T-helper 9 cell (primary cell): ENCODE measurements around the gene CD86.
"Not testable (repeated sequence)": the region's sequence is repeated elsewhere in the genome, so short reads cannot be mapped to it uniquely, and the experiment has no call there.

Experiments
- DNase-seq: peaks from one replicate; pipeline ENCODE4 v3.0.0-alpha.2; 2020
- total RNA-seq, 2 donors: gene quantifications; one replicate each; lab custom pipeline; 2026; lab: John Stamatoyannopoulos, UW

Gene CD86, protein sequence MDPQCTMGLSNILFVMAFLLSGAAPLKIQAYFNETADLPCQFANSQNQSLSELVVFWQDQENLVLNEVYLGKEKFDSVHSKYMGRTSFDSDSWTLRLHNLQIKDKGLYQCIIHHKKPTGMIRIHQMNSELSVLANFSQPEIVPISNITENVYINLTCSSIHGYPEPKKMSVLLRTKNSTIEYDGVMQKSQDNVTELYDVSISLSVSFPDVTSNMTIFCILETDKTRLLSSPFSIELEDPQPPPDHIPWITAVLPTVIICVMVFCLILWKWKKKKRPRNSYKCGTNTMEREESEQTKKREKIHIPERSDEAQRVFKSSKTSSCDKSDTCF
- total RNA-seq = 0 to 0.24 reads per million in 2 donors

DNA sequence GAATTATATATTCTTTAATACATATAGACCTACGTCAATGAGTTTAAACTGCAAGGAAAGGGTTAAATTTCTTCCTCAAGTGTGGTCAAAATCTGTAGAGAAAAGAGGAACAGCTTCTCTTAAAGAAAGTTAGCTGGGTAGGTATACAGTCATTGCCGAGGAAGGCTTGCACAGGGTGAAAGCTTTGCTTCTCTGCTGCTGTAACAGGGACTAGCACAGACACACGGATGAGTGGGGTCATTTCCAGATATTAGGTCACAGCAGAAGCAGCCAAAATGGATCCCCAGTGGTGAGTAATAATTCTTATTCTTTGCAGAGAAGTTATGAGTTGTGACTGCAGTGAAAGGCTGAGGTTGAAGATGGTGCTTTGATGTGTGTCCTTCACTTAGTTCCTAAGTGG, at the start of gene CD86:
CD86 (plus strand) TSS at position 148 of the 400 bp plus-strand sequence; CDS start at position 276, 128 bp downstream.
- no peak for DNase-seq

DNA sequence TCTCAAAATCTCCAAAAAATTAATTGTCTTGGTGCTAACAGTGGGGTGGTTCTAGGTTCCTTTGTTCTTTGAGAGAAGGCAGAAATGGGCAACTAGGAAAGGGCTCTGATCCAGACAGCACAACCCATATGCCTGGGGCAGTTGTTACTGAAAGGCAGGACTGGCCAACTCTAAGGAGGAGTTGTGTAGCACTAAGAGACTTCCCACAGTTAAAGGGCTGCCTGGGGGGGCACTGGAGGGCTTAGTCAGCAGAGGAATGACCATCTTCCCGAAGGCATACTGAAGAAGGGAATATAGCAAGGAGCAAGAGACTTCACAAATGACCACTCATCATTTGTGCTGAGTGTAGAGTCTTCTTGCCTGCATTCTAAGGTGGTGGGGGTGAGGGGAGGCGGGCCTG, 48.9 kb upstream of the CD86 start:
- no peak for DNase-seq

DNA sequence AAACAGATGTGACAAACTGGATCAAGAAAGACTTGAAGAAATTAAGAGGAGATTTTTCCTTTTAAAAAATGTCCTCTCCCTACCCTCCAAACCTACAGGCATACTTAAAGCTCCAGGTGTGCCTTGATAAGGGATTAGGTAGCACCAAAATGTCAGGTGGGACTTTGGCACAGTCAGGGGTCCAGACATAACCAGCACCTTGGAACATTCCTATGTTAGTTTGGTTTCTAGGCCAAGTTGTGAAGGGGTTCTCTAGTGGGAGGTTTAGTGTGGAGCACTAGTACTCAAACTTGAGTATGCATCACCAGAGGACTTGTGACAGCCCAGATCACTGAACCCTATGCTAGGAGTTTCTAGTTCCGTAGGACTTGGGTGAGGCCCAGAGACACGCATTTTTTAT, 47.0 kb upstream of the CD86 start:
- no peak for DNase-seq

DNA sequence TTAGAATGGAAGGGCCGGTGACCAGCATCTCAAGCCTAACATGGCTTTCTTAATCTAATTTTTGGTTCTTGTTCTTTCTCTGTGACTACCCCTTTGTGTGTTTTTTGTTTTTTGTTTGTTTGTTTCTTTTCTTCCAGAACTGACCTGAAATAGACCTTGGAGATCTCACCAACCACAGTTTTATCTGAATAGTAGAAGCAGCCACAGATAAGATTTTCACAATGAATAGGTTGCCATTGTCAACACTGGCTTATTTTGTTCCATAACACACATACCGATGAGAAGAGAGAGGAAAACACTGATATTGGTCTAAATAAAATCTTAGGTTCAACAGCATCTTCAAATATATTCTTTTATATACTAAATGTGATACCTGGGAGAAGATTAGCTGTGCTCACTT, 44.7 kb upstream of the CD86 start:
- DNase-seq = no peak

DNA sequence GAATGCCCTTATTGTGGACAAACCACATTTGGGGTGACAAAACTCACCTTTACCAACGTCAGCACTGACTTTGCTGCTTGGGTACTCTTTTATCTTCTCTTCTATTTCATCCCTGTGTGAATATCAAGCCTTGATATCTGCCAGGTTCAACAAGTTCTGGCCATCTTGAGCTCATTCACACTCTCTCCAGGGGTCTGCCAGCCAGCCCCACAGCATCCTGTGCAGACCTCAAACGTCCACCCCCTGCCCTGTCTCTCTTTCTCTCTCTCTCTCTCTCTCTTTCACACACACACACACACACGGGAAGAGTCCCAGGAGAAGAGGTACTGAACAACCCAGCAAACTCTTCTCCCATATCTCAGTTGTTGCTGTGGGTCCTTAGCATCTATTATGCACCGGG, 43.8 kb upstream of the CD86 start:
- no peak for DNase-seq

DNA sequence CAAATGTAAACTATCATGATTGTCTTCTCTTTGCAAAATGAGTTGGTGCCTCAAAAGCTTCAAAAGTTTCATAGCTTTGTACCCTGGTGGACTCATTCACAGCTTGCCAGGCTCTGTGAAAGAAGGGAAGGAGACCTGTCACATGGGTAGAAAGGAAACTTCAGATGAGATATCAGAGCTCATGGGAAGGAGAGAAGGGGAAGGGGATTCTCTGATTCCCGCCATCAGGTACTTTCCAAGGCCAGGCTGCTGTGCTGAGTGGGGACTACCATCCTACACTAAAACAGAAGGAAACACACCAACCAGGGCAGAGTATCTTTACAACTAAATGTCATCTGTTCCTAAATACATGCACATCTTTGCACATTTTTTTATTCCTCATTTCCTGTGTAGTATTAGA, 42.3 kb upstream of the CD86 start:
- DNase-seq = no peak

DNA sequence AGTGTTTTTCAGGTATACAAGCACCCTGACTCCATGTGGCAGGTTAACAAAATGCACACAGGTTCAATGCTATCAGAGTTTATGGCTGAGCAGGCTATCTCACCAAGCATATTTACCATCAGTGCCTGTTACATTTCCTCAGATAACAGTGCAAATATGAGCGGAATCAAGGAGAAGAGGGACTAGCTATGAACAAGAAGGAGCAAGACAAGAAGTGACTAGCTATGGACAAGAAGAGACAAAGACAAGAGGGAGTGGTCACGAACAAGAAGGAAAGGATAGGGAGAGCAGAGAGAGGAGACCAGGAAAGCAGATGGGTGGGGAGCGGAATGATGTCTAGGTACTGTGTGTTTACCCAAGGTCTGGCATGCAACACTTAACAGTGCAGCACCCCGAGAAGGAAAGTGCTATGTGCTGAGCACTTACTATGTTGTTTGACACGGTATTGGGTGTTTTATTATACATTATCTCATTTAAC, 41.7 kb upstream of the CD86 start:
- DNase-seq = no peak

DNA sequence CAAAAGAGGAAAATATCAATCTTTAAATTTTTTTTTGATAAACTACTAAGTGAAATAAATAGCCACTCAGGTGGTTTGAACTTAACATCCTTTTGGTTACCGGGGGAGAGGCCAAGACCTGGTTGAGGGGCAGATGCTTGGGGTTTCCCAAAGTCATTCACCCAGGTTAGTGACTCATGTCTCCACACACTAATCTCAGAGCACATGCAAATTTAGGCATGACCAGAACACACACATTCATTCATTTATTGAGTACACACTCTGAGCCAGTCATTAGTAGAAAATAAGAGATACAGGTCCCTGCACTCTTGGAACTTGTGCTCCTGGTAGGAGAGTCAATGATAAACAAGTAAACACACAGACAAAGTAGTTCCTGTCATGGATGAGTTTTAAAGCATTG, 40.4 kb upstream of the CD86 start:
- no peak for DNase-seq

DNA sequence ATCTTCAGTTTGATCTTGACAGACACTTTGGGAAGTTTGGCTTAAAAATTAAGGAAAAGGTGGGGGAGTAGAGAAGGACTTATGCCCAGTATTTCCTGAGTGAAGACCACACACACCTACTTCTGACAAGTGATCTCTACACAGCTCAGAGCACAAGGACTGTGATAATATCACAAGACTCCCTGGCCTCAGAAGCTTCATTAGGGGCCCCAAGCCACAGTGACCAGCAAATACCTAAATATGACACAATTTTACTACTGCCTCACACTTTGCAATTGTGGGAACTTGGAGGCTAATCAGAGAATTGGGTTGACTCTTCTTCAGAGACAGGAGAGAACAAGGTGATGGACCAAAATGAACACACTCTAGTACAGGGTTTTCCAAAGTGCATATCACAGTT, 35.7 kb upstream of the CD86 start:
- DNase-seq = no peak

DNA sequence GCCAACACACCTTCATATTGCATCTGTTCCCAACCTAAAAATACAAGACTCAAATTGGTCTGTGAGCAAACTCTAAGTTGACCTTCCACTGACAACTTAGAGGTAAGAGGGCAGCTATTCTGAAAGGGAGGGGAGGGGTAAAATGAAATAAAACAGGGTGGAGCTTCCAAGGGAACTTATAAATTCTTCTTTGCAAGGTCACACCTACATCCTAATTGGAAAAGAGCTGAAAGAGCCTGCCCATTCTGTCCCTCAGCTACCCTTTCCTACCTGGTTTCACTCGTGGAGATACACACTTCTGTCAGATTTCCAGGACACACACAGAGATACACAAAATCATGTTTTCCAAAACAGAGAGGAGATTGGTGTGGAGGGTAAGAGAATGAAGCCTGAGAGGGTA, 34.1 kb upstream of the CD86 start:
- no peak for DNase-seq

DNA sequence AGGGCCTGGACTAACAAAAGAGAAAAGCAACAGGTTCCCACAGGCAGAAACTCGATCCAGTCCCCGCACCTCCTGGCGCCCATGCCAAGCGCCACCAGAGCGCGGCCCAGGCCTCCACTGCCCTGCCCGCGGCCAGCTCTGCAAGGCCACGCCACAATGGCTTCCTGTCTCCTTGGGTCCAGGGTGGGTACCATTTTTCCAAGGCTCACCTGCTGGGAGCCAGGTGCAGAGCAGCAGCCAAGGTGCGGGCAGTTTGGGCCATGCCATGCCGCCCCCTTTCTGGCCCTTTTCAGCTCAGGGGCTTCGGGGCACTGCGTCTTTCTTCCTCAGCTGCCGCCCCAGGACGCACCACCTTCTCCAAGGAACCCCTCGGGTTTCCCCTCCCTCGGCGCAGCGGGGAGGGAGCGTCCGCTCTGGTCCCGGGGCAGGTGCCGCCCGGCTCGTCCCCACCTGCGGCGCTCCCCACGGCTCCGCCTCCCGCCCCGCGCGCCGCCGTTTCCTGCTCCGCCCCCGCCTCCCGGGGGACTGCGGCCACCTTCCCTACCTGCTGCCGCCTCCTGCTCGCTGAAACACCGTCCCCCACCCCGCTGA, 33.3 kb upstream of the CD86 start, which contains the start of gene ILDR1:
ILDR1 (minus strand) TSS at position 437 of the 591 bp plus-strand sequence; CDS start at position 267, 170 bp downstream.
- no peak for DNase-seq

DNA sequence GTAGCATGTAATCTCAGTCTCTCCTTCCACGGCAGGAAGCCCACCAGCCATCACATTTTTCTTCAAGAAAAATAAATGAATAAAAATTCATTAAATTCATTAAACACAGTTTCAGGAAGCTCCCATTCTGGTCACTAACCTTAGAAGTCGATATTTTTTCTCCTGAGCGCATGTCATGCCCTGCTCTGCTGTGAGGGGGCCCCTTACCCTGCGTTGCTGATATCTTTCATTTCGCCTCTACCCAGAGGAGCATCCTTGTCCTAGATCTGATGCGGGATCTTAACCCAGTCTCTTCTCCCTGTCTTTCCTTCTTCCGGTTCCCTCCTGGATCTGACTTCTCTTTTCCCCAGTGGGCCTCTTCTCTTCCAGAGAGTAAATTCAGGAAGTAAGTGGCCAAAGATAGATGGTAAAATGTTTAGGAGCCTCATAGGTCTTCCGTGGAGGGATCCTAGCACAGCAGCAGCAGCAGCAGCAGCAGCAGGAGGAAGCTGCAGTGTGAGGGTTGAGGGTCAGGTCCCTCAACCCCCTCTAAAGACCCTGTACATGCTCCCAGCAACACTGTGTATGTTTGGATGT, 31.7 kb upstream of the CD86 start:
- no peak for DNase-seq

DNA sequence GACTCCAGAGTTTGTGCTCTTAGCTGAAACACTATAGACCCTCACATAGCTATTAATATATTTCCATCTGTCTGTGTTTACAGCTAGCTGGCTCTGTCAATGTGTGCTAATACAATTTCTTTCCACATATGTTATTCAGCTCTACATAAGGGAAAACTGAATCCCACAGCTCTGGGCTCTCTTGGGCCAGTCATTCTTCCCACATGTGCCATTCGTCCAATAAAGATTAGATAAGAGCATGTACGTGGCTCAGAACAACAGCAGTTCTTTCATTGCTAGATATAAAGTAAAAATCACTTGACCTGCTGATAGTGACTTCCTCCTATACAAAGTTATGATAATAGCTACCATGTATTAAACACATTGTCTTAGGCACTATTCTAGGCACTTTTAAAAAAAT, 30.4 kb upstream of the CD86 start:
- DNase-seq = no peak

DNA sequence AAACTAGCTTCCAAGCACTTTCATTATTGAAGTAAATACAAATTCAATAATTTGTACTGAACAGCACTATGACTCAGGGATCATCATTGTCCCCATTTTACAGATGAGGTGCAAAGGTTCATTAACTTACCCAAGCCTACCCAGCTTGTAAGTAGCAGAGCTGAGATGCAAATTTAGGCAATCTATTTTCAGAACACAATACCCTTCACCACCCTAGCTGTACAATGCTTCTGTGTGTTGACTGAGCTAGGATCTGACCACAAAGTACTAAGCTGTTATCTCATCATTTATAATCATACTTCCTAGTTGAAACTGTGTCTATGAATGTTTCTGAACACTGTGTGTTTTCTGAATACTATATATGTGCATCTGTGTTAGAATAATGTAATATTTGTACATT, 29.9 kb upstream of the CD86 start:
- DNase-seq = no peak

DNA sequence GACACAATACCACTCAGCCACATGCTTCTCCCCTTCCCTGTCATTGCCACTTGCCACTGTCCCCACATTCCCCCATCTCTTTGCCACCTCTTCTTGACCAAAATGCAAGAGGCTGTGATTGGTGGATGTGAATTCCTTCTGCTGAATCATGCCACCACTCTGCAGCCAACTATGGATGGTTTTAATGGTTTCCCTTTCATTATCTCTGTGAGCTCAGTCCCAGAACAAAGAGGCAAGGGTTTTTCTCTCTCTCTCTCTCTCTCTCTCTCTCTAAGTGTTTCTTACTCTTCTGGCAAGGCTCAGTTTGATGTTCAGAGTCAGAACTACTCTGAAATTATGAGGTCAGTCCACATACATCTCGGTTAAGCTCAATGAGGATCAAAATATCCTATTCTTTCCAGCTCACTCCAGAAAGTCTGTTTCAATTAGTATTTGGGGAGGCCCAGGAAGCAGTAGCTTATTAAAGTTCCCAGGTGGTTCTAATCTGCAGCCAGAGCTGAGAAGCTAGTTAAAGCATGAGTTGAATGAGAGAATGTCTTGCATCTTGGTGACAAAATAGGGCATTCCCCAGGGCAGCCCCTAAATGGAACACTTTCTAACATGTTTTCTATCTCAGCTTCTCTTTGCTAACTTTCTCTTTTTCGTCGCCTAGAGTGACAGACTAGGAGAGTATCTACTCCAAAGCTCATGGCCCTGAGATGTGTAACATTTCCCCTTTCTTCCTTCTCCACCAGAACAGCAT, 24.6 kb upstream of the CD86 start:
- DNase-seq = no peak

DNA sequence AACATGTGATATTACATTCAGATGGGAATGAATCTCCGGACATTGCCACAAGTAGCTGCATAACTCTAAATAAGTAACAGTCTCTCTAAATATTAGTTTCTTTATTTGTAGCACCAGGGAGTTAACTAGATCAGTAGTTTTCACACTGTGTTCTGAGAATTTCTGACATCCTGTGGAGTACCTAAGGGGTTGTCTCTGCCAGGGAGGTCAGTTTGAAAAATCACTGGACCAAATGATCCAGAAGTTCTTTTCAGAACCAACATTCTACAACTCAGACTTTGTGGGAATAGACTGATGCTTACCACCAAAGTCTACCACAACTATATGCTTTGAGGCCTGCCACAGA, 24.1 kb upstream of the CD86 start:
- DNase-seq = no peak

DNA sequence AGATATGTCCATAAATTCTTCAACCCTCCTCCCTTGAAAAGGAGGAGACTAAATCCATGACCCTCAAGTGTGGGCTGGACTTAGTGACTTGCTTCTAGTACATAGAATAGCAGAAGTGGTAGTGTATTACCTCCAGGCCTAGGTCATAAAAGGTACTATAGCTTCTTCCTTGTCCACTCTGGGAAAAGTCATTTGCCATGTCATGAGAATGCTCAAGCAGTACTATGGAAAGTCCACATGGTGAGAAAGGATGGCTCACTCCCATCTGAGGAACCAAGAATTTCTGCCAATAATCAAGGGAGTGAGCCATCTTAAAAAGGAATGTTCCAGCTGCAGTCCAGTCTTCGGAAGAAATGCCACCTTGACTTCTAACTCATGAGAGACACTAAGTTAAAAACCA, 22.6 kb upstream of the CD86 start:
- DNase-seq = no peak

DNA sequence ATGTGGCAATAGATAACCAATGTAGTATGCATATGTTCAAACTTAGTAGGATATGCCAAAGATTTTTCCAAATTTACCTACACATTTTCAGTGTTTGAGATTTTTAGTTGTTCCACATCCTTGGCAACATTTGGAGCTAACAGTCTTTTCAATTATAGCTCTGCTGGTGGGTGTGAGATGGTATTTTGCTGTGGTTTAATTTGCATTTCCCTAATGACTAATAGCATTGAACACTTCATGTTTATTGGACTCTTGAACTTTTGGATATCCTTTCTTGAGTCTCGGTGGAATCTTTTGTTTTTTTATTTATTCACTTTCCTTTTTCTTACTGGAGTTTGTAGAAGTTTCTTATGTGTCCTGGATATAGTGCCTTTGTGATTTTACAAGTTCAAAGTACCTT, 22.1 kb upstream of the CD86 start:
- no peak for DNase-seq

DNA sequence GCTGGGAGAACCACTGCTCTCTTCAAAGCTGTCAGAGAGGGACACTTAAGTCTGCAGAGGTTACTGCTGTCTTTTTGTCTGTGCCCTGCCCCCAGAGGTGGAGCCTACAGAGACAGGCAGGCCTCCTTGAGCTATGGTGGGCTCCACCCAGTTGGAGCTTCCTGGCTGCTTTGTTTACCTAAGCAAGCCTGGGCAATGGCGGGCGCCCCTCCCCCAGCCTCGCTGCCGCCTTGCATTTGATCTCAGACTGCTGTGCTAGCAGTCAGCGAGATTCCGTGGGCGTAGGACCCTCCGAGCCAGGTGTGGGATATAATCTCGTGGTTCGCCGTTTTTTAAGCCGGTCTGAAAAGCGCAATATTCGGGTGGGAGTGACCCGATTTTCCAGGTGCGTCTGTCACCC, 7.9 kb upstream of the CD86 start:
- not testable (repeated sequence) for DNase-seq

DNA sequence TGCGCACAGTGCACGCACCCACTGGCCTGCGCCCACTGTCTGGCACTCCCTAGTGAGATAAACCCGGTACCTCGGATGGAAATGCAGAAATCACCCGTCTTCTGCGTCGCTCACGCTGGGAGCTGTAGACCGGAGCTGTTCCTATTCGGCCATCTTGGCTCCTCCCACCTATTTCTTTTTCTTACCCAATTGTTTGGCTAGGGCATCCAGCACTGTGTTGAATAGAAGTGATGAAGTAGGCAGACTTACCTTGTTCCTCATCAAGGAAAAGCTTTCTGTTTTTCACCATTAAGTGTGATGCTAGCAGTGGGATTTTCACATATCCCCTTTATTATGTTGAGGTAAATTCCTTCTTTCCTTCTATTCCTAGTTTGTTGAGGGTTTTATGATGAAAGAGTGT, 7.4 kb upstream of the CD86 start:
- not testable (repeated sequence) for DNase-seq

DNA sequence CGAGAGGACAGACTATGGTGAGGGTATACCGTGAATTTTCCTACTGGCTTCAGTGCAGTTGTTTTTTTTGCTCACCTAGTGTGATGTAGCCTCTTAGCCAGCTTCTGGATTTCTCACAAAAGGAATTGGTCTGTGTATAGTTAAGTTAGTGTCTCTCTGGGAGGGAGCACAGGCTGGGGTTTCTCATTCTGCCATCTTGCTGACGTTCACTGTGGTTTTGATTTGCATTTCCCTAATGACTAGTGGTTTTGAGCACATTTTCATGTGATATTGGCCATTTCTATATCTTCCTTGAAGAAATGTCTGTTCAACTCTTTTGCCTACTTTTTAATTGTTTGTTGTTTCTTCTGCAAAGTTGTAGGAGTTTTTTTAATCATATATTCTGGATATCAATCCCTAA, 2.2 kb upstream of the CD86 start:
- no peak for DNase-seq

DNA sequence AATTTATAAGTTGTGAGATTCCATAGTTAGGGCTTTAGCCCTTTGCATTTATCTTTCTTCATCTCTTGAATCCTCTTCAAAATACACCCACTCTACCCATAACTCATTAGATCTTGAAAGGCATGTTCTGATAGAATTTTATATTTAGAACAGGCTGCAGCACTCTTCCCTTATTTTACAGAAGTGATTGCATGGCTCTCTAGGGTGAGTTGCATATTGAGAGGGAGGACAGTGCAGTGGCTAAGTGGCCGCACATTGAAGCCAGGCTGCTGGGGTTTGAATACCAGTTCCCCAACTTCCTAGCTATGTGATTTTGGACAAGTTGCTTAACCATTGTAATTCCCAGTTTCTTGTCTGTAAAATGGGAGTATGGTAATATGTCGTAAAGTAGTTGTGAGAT, 2.5 kb downstream of the CD86 start:
- DNase-seq = no peak

DNA sequence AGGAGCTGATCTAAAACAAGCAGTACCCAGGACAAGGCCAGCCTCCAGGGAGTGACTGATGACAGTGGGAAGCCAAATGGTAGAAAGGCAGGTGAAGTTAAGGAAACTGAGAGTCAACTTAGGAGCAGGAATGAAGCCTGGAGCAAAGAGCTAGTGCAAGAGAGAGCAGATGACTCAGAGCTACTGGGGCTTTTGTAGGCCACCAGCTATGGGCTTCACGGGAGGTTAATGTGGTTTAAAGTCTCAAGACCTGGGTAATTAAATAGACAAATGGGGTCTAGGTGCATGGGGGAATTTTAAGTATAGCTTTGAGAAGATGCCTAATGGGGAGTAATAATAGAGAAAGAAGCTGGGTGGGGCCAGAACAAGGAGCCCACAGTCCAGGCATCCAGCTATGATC, 3.1 kb downstream of the CD86 start:
- no peak for DNase-seq
